GM12892 (cell line): ENCODE data around the gene ATP6V0A4.
A peak's percentile ranks its signal among the peaks of the same experiment; 100 is the strongest.
"Not testable (repeated sequence)": the region's sequence is repeated elsewhere in the genome, so short reads cannot be mapped to it uniquely, and the experiment has no call there.

Experiments
- DNase-seq: peaks from one replicate; pipeline ENCODE4 v3.0.0; 2011; ENCODE audit not compliant: insufficient read length
- FAIRE-seq: peaks from 2 replicates; lab custom pipeline; 2011; peaks lifted over from hg19 to GRCh38; lab: Jason Lieb, UNC
- POLR2A ChIP-seq: IDR thresholded peaks from 2 replicates; pipeline ENCODE4 v1.6.1; 2011; ENCODE audit warnings: low read depth, low read length, control low read depth
- POLR2AphosphoS5 ChIP-seq: IDR thresholded peaks from 2 replicates; pipeline ENCODE4 v1.6.1; 2011; ENCODE audit warnings: low read depth, low read length, control low read depth
- TAF1 ChIP-seq: IDR thresholded peaks from 2 replicates; pipeline ENCODE4 v1.6.1; 2011; ENCODE audit warnings: low read depth, mild to moderate bottlenecking, control low read depth, low read length, borderline replicate concordance

Gene ATP6V0A4

GRCh38 chr7:138745189-138745588, 52.8 kb downstream of the ATP6V0A4 start:
- FAIRE-seq (no peak), DNase-seq (no peak)
- TF ChIP-seq TAF1 (no peak), POLR2AphosphoS5 (no peak), POLR2A (no peak)

GRCh38 chr7:138741453-138741735, 56.6 kb downstream of the ATP6V0A4 start:
- TF ChIP-seq POLR2AphosphoS5 (no peak), POLR2A (no peak), TAF1 (no peak)
- DNase-seq, result no peak
- no peak for FAIRE-seq

GRCh38 chr7:138739859-138740258, 58.1 kb downstream of the ATP6V0A4 start:
- DNase-seq (no peak), FAIRE-seq (no peak)
- no peak for TF ChIP-seq POLR2A
- TF ChIP-seq TAF1, result no peak
- TF ChIP-seq POLR2AphosphoS5, result no peak

- FAIRE-seq (peak; percentile 92), DNase-seq (peak; percentile 43)
- TF ChIP-seq POLR2A (no peak), POLR2AphosphoS5 (no peak), TAF1 (no peak)
Measured at GRCh38 chr7:138738551-138739335, 59.3 kb downstream of the ATP6V0A4 start.

- no peak for TF ChIP-seq TAF1
- no peak for DNase-seq
- FAIRE-seq, result no peak
Measured at GRCh38 chr7:138738114-138738513, 59.9 kb downstream of the ATP6V0A4 start.

- no peak for FAIRE-seq
- TF ChIP-seq TAF1 (no peak), POLR2A (no peak), POLR2AphosphoS5 (no peak)
- no peak for DNase-seq
Measured at GRCh38 chr7:138735399-138735798, 62.6 kb downstream of the ATP6V0A4 start.

GRCh38 chr7:138731733-138732132, 66.3 kb downstream of the ATP6V0A4 start:
- DNase-seq, FAIRE-seq: not testable (repeated sequence)

GRCh38 chr7:138729444-138729843, 68.6 kb downstream of the ATP6V0A4 start:
- TF ChIP-seq POLR2A, result no peak
- no peak for TF ChIP-seq TAF1
- no peak for TF ChIP-seq POLR2AphosphoS5
- FAIRE-seq, result no peak
- no peak for DNase-seq

GRCh38 chr7:138727336-138728099, 70.5 kb downstream of the ATP6V0A4 start:
- TF ChIP-seq POLR2A (no peak), TAF1 (no peak), POLR2AphosphoS5 (no peak)
- no peak for DNase-seq
- FAIRE-seq, result no peak

- FAIRE-seq (no peak), DNase-seq (no peak)
- TF ChIP-seq TAF1 (no peak), POLR2A (no peak), POLR2AphosphoS5 (no peak)
Measured at GRCh38 chr7:138726288-138726687, 71.7 kb downstream of the ATP6V0A4 start.

- DNase-seq, result no peak
- no peak for FAIRE-seq
- no peak for TF ChIP-seq POLR2A
- no peak for TF ChIP-seq TAF1
- TF ChIP-seq POLR2AphosphoS5, result no peak
Measured at GRCh38 chr7:138720286-138720685, 77.7 kb downstream of the ATP6V0A4 start.

- FAIRE-seq (no peak), DNase-seq (no peak)
- TF ChIP-seq POLR2AphosphoS5, result no peak
- no peak for TF ChIP-seq TAF1
- no peak for TF ChIP-seq POLR2A
Measured at GRCh38 chr7:138716889-138717288, 81.1 kb downstream of the ATP6V0A4 start.
